Measurements from ENCODE around the gene TDRD1.

GRCh38 chr10:114278884-114279191 is 99.7 kb downstream of the TDRD1 start:
- TF ChIP-seq CTCF (conservative IDR thresholded peaks at IDR 0.05 in 1 of 2, IDR thresholded peaks at IDR 0.05 in 1 of 2; ENCODE audit: extremely low read depth in 1 of 2, insufficient read depth in 1 of 2, low read depth in 1 of 2, low read length in 2 of 2) (no peak), EZH2 (IDR thresholded peaks at IDR 0.05; ENCODE audit: borderline replicate concordance, low read length) (no peak)
